ENCODE data around the gene SLC4A4. TPM values are rescaled to one million over a fixed set of nuclear protein-coding genes. Genes with fewer than 3 reads are reported as not detected.
A peak's percentile ranks its signal among the peaks of the same experiment; 100 is the strongest.

Gene SLC4A4
- total and polyA plus RNA-seq, 4 donors: 3.2 to 78.6 (median 18.6) TPM

- TF ChIP-seq CTCF (IDR thresholded peaks at IDR 0.05; ENCODE audit: control extremely low read depth, extremely low read depth): no peak
- Histone ChIP-seq H3K9ac (ENCODE audit: insufficient read depth in 1 of 2, low read length in 2 of 2) (no peak overlapping the region), H3K36me3 (ENCODE audit: control insufficient read depth in 4 of 4, insufficient read depth in 4 of 4, low read length in 4 of 4) (peaks cover 0 to 15% (median 2%) of the 10 kb centered on the region in 4 donors), H3K27ac (ENCODE audit: low read depth in 1 of 2, low read length in 1 of 2) (no peak overlapping the region), H3K4me1 (ENCODE audit: control insufficient read depth in 5 of 5, insufficient read depth in 5 of 5, low read length in 5 of 5) (peaks cover 0 to 3% (median 0%) of the 10 kb centered on the region in 5 donors), H3K27me3 (ENCODE audit: control insufficient read depth in 3 of 3, insufficient read depth in 3 of 3, low read length in 2 of 3) (no peaks in the 10 kb centered on the region), H3K4me3 (no peak overlapping the region), H3K9me3 (ENCODE audit: control insufficient read depth in 4 of 4, insufficient read depth in 3 of 4, low read length in 3 of 4) (no peaks in the 10 kb centered on the region)
- ATAC-seq (ENCODE audit: insufficient read depth, low FRiP score) (no peak), DNase-seq (peak; percentile 65 to 85 (median 84))
- WGBS, 2 donors: 47 to 66% methylated on average over 4 of the region's 4 CpGs
These were observed 121.6 kb downstream of the SLC4A4 start for GRCh38 chr4:71460371-71460770.

- peaks cover 0 to 12% (median 5%) of the 10 kb centered on the region in 4 donors for H3K36me3 ChIP-seq (ENCODE audit: control insufficient read depth in 4 of 4, insufficient read depth in 4 of 4, low read length in 4 of 4)
- no peak overlapping the region for H3K9ac ChIP-seq (ENCODE audit: insufficient read depth in 1 of 2, low read length in 2 of 2)
- no peak overlapping the region for H3K27ac ChIP-seq (ENCODE audit: low read depth in 1 of 2, low read length in 1 of 2)
- H3K4me3 ChIP-seq: no peak overlapping the region
- H3K27me3 ChIP-seq (ENCODE audit: control insufficient read depth in 3 of 3, insufficient read depth in 3 of 3, low read length in 2 of 3): no peaks in the 10 kb centered on the region
- ATAC-seq (ENCODE audit: insufficient read depth, low FRiP score) (no peak), DNase-seq (no peak)
- 95 to 97% methylated on average over 4 of the region's 4 CpGs for WGBS, 2 donors
- H3K4me1 ChIP-seq (ENCODE audit: control insufficient read depth in 5 of 5, insufficient read depth in 5 of 5, low read length in 5 of 5): peaks cover 0 to 3% (median 0%) of the 10 kb centered on the region in 5 donors
- no peak for TF ChIP-seq CTCF (IDR thresholded peaks at IDR 0.05; ENCODE audit: control extremely low read depth, extremely low read depth)
- no peaks in the 10 kb centered on the region for H3K9me3 ChIP-seq (ENCODE audit: control insufficient read depth in 4 of 4, insufficient read depth in 3 of 4, low read length in 3 of 4)
These were observed 122.6 kb downstream of the SLC4A4 start for GRCh38 chr4:71461422-71461821.

DNA sequence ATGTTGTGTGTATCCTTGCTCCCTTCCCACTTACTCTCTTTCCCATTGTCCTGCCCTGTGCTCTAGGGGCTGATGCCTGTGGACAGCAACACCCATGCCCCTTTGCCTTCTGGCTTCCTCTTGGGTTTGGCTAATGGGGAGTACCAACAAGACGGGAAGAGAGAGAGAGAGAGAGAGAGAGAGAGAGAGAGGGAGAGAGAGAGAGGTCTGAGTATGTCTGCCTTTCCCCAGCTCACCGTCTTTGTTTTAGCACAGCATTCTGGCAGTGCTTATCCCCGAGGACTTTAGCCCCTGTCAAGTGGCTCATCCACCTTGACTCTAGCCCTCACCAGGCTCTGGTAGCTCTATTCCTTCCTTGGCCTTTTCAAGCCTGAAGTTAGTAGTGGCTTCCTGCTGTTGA lies 128.0 kb downstream of the SLC4A4 start:
- WGBS, 2 donors: 67 to 77% methylated on average over 3 of the region's 3 CpGs
- no peak for DNase-seq

More for the DNA sequence above, 128.0 kb downstream of the SLC4A4 start:
- Histone ChIP-seq H3K27ac (ENCODE audit: low read depth in 1 of 2, low read length in 1 of 2) (no peak overlapping the region), H3K27me3 (ENCODE audit: control insufficient read depth in 3 of 3, insufficient read depth in 3 of 3, low read length in 2 of 3) (no peaks in the 10 kb centered on the region), H3K9ac (ENCODE audit: insufficient read depth in 1 of 2, low read length in 2 of 2) (no peak overlapping the region), H3K36me3 (ENCODE audit: control insufficient read depth in 4 of 4, insufficient read depth in 4 of 4, low read length in 4 of 4) (peaks cover 0 to 16% (median 7%) of the 10 kb centered on the region in 4 donors), H3K4me1 (ENCODE audit: control insufficient read depth in 5 of 5, insufficient read depth in 5 of 5, low read length in 5 of 5) (peaks cover 0 to 46% (median 0%) of the 10 kb centered on the region in 5 donors), H3K9me3 (ENCODE audit: control insufficient read depth in 4 of 4, insufficient read depth in 3 of 4, low read length in 3 of 4) (peaks cover 0 to 3% (median 0%) of the 10 kb centered on the region in 4 donors), H3K4me3 (no peak overlapping the region)
- TF ChIP-seq CTCF (IDR thresholded peaks at IDR 0.05; ENCODE audit: control extremely low read depth, extremely low read depth): no peak
- no peak for ATAC-seq (ENCODE audit: insufficient read depth, low FRiP score)

Measured in lung (tissue), 12 donors.